ENCODE measurements around the gene CDK2. TPM values are rescaled to one million over a fixed set of nuclear protein-coding genes. Genes with fewer than 3 reads are reported as not detected.

The CDK2 gene
- total RNA-seq, 1 experiment from 2014 or later: 23.8 TPM

DNA sequence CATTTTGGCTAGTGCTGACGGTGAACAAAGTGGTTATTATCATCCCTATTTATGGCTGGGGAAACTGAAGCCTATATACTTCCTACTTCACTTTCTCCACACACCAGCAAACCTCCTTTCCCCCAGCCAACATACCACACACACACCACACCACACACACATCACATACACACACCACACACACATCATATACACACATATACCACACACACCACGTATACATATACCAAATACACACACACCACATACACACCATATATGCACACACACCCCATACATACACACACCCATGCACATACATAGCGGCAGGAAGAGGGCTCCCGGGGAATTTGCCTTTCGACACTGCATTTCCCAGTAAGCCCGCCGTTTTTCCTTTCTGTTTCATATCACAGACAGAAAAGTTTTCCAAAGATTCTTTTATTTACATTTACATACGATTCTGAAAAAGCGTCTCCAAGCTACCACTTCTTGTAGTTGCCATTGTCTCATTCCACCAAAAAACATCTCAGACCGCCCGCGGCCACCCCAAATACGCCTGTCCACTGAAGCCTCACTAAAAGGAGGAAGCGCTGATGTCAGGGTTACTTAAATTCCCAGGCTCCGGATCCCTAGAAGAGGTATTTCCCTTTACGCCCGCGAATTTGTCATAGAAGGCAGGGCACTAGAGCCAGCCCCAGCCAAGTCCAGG, 6.4 kb downstream of the CDK2 start:
- POLR2A ChIA-PET: interaction anchor here (0.6 to 3.6 kb wide), 38 partner anchors 8 to 1592 kb away, joined by 3 to 140 read pairs (median 6); partner anchors contain the start of genes CD63, DGKA, DNAJC14 and ESYT1

GRCh38 chr12:55973599-55974307, 7.1 kb downstream of the CDK2 start, which contains the start of gene RAB5B:
TSS of gene RAB5B (plus strand) at chr12:55974078. CDS start at chr12:55986961, 12,883 bp downstream.
- H3K9me3 Mint-ChIP-seq (ENCODE audit: unreplicated experiment): no peaks in the 10 kb centered on the region
- no peaks in the 10 kb centered on the region for H3K27me3 Mint-ChIP-seq (ENCODE audit: insufficient read depth, unreplicated experiment)
- ChIA-PET CTCF (interaction anchor here (0.6 to 2.3 kb wide), 10 partner anchors 9 to 445 kb away, joined by 3 to 14 read pairs (median 4); partner anchors contain the start of gene DGKA), POLR2A (interaction anchor here (0.6 to 3.6 kb wide), 48 partner anchors 8 to 1593 kb away, joined by 3 to 140 read pairs (median 5); partner anchors contain the start of genes CD63, DGKA, DNAJC14 and ESYT1)
- no peak within 1 kb of the TSS for H3K27ac Mint-ChIP-seq (ENCODE audit: low read depth, unreplicated experiment)
- intact Hi-C loops (cut with micrococcal nuclease): loop anchor here (1.0 to 2.0 kb wide), 2 partner anchors 17 to 41 kb away; no protein-coding TSS in a partner anchor
- DNase-seq (ENCODE audit: unreplicated experiment): peak; percentile 100
- H3K4me3 Mint-ChIP-seq (ENCODE audit: unreplicated experiment): no peak within 1 kb of the TSS
- TF ChIP-seq, protein P1, sequence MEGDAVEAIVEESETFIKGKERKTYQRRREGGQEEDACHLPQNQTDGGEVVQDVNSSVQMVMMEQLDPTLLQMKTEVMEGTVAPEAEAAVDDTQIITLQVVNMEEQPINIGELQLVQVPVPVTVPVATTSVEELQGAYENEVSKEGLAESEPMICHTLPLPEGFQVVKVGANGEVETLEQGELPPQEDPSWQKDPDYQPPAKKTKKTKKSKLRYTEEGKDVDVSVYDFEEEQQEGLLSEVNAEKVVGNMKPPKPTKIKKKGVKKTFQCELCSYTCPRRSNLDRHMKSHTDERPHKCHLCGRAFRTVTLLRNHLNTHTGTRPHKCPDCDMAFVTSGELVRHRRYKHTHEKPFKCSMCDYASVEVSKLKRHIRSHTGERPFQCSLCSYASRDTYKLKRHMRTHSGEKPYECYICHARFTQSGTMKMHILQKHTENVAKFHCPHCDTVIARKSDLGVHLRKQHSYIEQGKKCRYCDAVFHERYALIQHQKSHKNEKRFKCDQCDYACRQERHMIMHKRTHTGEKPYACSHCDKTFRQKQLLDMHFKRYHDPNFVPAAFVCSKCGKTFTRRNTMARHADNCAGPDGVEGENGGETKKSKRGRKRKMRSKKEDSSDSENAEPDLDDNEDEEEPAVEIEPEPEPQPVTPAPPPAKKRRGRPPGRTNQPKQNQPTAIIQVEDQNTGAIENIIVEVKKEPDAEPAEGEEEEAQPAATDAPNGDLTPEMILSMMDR (IDR thresholded peaks at IDR 0.05; ENCODE audit: unreplicated experiment): no peak
- peaks cover 25% of the 10 kb centered on the region for H3K4me1 Mint-ChIP-seq (ENCODE audit: insufficient read depth, unreplicated experiment)
- H3K36me3 Mint-ChIP-seq (ENCODE audit: insufficient read depth, unreplicated experiment): peaks cover 28% of the 10 kb centered on the region
- BruUV-seq (replicated peaks): no TSS peak

More for the DNA sequence above, 6.4 kb downstream of the CDK2 start:
- H3K27ac Mint-ChIP-seq (ENCODE audit: low read depth, unreplicated experiment): no peak overlapping the region
- DNase-seq (ENCODE audit: unreplicated experiment): no peak
- H3K4me1 Mint-ChIP-seq (ENCODE audit: insufficient read depth, unreplicated experiment): peaks cover 22% of the 10 kb centered on the region
- H3K36me3 Mint-ChIP-seq (ENCODE audit: insufficient read depth, unreplicated experiment): peaks cover 24% of the 10 kb centered on the region
- intact Hi-C loops (cut with micrococcal nuclease): loop anchor here (1.0 to 2.0 kb wide), 2 partner anchors 17 to 40 kb away; no protein-coding TSS in a partner anchor
- H3K4me3 Mint-ChIP-seq (ENCODE audit: unreplicated experiment): no peak overlapping the region
- no peaks in the 10 kb centered on the region for H3K9me3 Mint-ChIP-seq (ENCODE audit: unreplicated experiment)
- no peaks in the 10 kb centered on the region for H3K27me3 Mint-ChIP-seq (ENCODE audit: insufficient read depth, unreplicated experiment)
- TF ChIP-seq, protein P1 (IDR thresholded peaks at IDR 0.05; ENCODE audit: unreplicated experiment): no peak
- CTCF ChIA-PET: interaction anchor here (0.6 to 2.3 kb wide), 5 partner anchors 22 to 446 kb away, joined by 3 to 14 read pairs (median 3); no protein-coding TSS in a partner anchor
- TSS peak; percentile 96 for BruUV-seq (replicated peaks)

DNA sequence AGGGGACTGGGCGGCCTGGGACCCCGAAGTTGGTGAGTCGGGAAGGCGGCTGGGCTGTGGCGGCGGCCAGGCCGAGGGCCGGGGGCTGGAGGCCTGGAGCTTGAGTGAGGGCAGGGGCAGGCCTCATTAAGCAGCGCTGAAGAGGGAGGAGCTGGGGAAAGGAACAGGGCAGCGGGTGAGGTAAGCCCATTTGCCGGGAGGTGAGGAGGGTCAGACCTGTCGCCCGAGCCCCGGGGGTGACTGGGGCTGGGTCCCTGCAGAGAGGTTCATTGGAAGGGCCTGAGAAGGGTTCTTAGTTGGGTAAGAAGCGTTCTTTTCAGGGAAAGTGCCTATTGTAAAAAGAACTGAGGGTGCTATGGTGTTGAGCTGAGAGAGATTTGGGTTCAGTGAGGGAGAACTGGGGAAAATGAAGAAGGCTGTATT, 7.7 kb downstream of the CDK2 start:
- no peak overlapping the region for H3K4me3 Mint-ChIP-seq (ENCODE audit: unreplicated experiment)
- H3K36me3 Mint-ChIP-seq (ENCODE audit: insufficient read depth, unreplicated experiment): peaks cover 28% of the 10 kb centered on the region
- BruUV-seq (replicated peaks): no TSS peak
- TF ChIP-seq, protein P1 (IDR thresholded peaks at IDR 0.05; ENCODE audit: unreplicated experiment): no peak
- peak; percentile 47 for DNase-seq (ENCODE audit: unreplicated experiment)
- H3K27me3 Mint-ChIP-seq (ENCODE audit: insufficient read depth, unreplicated experiment): no peaks in the 10 kb centered on the region
- peaks cover 25% of the 10 kb centered on the region for H3K4me1 Mint-ChIP-seq (ENCODE audit: insufficient read depth, unreplicated experiment)
- no peaks in the 10 kb centered on the region for H3K9me3 Mint-ChIP-seq (ENCODE audit: unreplicated experiment)
- POLR2A ChIA-PET: interaction anchor here (0.6 to 3.6 kb wide), 41 partner anchors 8 to 325 kb away, joined by 3 to 140 read pairs (median 7); partner anchors contain the start of genes CD63, DGKA, DNAJC14 and ESYT1
- H3K27ac Mint-ChIP-seq (ENCODE audit: low read depth, unreplicated experiment): no peak overlapping the region
- intact Hi-C loops (cut with micrococcal nuclease): no loop called here
- CTCF ChIA-PET: interaction anchor here (0.6 to 2.3 kb wide), 13 partner anchors 8 to 1556 kb away, joined by 3 to 14 read pairs (median 3); partner anchors contain the start of genes DGKA and SUOX
